ENCODE measurements around the gene MYT1. TPM values are rescaled to one million over a fixed set of nuclear protein-coding genes. Genes with fewer than 3 reads are reported as not detected.
A peak's percentile ranks its signal among the peaks of the same experiment; 100 is the strongest.

The MYT1 gene
- total and polyA plus RNA-seq, 2 of the 13 experiments (the other 11 are each of a cell fraction or from before 2014, with no cell fraction given), result 0.58 to 2.5 TPM

GRCh38 chr20:64119681-64120341 lies 44.4 kb upstream of the MYT1 start (continued):
- TF ChIP-seq ZNF672 (CRISPR knock-in tag; IDR thresholded peaks at IDR 0.05) (no peak), DZIP1 (CRISPR knock-in tag; IDR thresholded peaks at IDR 0.05) (0 out of 2 replicates have a peak, but pooled peaks have one; percentile 30), FUBP1 (CRISPR knock-in tag; IDR thresholded peaks at IDR 0.05; ENCODE audit: borderline replicate concordance) (peak; percentile 97), NRL (CRISPR knock-in tag; IDR thresholded peaks at IDR 0.05; ENCODE audit: borderline replicate concordance) (0 out of 2 replicates have a peak, but pooled peaks have one; percentile 9), KMT2B (CRISPR knock-in tag; IDR thresholded peaks at IDR 0.05) (0 out of 2 replicates have a peak, but pooled peaks have one; percentile 0), PCBP1 (IDR thresholded peaks at IDR 0.05; ENCODE audit: borderline replicate concordance, low read depth, low read length) (0 out of 2 replicates have a peak, but pooled peaks have one; percentile 51), ZNF382 (CRISPR knock-in tag; IDR thresholded peaks at IDR 0.05; ENCODE audit: borderline replicate concordance) (no peak), ZNF546 (CRISPR knock-in tag; conservative IDR thresholded peaks at IDR 0.05) (no peak), HNRNPLL (IDR thresholded peaks at IDR 0.05; ENCODE audit: low read depth, low read length, poor library complexity, severe bottlenecking) (no peak), ZNF772 (CRISPR knock-in tag; IDR thresholded peaks at IDR 0.05) (no peak), ZNF605 (CRISPR knock-in tag; IDR thresholded peaks at IDR 0.05) (no peak), PHF21A (CRISPR knock-in tag; IDR thresholded peaks at IDR 0.05) (no peak), ZBTB25 (CRISPR knock-in tag; IDR thresholded peaks at IDR 0.05) (no peak), XBP1 (CRISPR knock-in tag; IDR thresholded peaks at IDR 0.05) (no peak), WIZ (CRISPR knock-in tag; IDR thresholded peaks at IDR 0.05) (no peak), ASH2L (IDR thresholded peaks at IDR 0.05; ENCODE audit: insufficient read length, low read depth, low read length) (no peak), MTF2 (CRISPR knock-in tag; IDR thresholded peaks at IDR 0.05; ENCODE audit: borderline replicate concordance) (no peak), ZNF496 (CRISPR knock-in tag; IDR thresholded peaks at IDR 0.05; ENCODE audit: insufficient replicate concordance) (no peak), ADNP (CRISPR knock-in tag; IDR thresholded peaks at IDR 0.05) (no peak), KLF16 (CRISPR knock-in tag; IDR thresholded peaks at IDR 0.05) (no peak), RORA (CRISPR knock-in tag; IDR thresholded peaks at IDR 0.05) (no peak), ZNF513 (CRISPR knock-in tag; conservative IDR thresholded peaks at IDR 0.05) (no peak), ZNF17 (CRISPR knock-in tag; IDR thresholded peaks at IDR 0.05) (no peak)

Measured in HepG2 (cell line).